Hepatocyte (in vitro differentiated cells): ENCODE measurements around the gene PLRG1. TPM values are rescaled to one million over a fixed set of nuclear protein-coding genes. Genes with fewer than 3 reads are reported as not detected.

ENCODE experiments used
- DNase-seq: peaks from one replicate; pipeline ENCODE4 v3.0.0-alpha.2; 2016; ENCODE audit warnings: low spot score
- H2AFZ ChIP-seq: fragments of 200-600 bp; sonication (generic); 2 replicates; pipeline ENCODE4 v1.6.0; 2016; ENCODE audit warnings: antibody characterized with exemption, mild to moderate bottlenecking
- H3K27ac ChIP-seq: fragments of 200-600 bp; sonication (generic); 2 replicates; pipeline ENCODE4 v1.5.1; 2016; ENCODE audit warnings: mild to moderate bottlenecking
- H3K27me3 ChIP-seq: fragments of 200-600 bp; sonication (generic); 2 replicates; pipeline ENCODE4 v1.6.1; 2016
- H3K36me3 ChIP-seq: fragments of 200-600 bp; sonication (generic); replicated peaks from 2 replicates; pipeline ENCODE4 v1.5.1; 2016; ENCODE audit warnings: low read depth; ENCODE audit not compliant: insufficient read depth
- H3K4me1 ChIP-seq: fragments of 200-600 bp; sonication (generic); 2 replicates; pipeline ENCODE4 v1.5.1; 2016; ENCODE audit warnings: mild to moderate bottlenecking, moderate library complexity; ENCODE audit not compliant: insufficient read depth
- H3K4me2 ChIP-seq: fragments of 200-600 bp; sonication (generic); 2 replicates; pipeline ENCODE4 v1.6.0; 2016
- H3K4me3 ChIP-seq: fragments of 200-600 bp; sonication (generic); 2 replicates; pipeline ENCODE4 v1.5.1; 2016; ENCODE audit warnings: mild to moderate bottlenecking
- H3K79me2 ChIP-seq: fragments of 200-600 bp; sonication (generic); 2 replicates; pipeline ENCODE4 v1.6.0; 2017; ENCODE audit warnings: mild to moderate bottlenecking
- H3K9me2 ChIP-seq: fragments of 200-600 bp; sonication (generic); replicated peaks from 2 replicates; pipeline ENCODE4 v1.6.0; 2017; ENCODE audit warnings: mild to moderate bottlenecking; ENCODE audit not compliant: insufficient read depth
- H3K9me3 ChIP-seq: fragments of 200-600 bp; sonication (generic); 2 replicates; pipeline ENCODE4 v1.5.1; 2016; ENCODE audit warnings: low read depth, mild to moderate bottlenecking
- H4K20me1 ChIP-seq: fragments of 200-600 bp; sonication (generic); 2 replicates; pipeline ENCODE4 v1.6.0; 2016; ENCODE audit warnings: mild to moderate bottlenecking; ENCODE audit not compliant: insufficient read depth, poor library complexity, severe bottlenecking
- EZH2 ChIP-seq: fragments of 200-600 bp; sonication (generic); IDR thresholded peaks from 2 replicates; pipeline ENCODE4 v1.6.1; 2016; ENCODE audit warnings: antibody characterized with exemption, mild to moderate bottlenecking, borderline replicate concordance
- EZH2phosphoT487 ChIP-seq: fragments of 200-600 bp; sonication (generic); IDR thresholded peaks from one replicate; pipeline ENCODE4 v1.6.1; 2018; ENCODE audit warnings: antibody characterized with exemption, mild to moderate bottlenecking, low read depth, moderate library complexity; ENCODE audit not compliant: unreplicated experiment, severe bottlenecking
- WGBS: methylation state at CpG from one replicate; pipeline ENCODE4 v1.1.6; 2016; ENCODE audit warnings: low lambda C conversion rate; ENCODE audit errors: missing lambda C conversion rate; 5-methylcytosine and 5-hydroxymethylcytosine counted together
- polyA plus RNA-seq: library from polyadenylated mRNA; unstranded; fragments of >200 nt; fragmentation: Nextera tagmentation; extraction: Ambion mirVana; gene quantifications from 2 replicates; pipeline ENCODE4 v1.2.1, GENCODE V29; 2016
- small RNA-seq: library from RNA; depleted of rRNA; stranded (forward); fragments of <200 nt; gene quantifications from one replicate; pipeline ENCODE3, GENCODE V24; 2014
- total RNA-seq: library from RNA; depleted of rRNA; stranded (reverse); fragments of >200 nt; gene quantifications from 2 replicates; pipeline ENCODE4 v1.2.3, GENCODE V29; 2014
- TF ChIP-seq, protein P1 (sequence below): fragments of 200-600 bp; sonication (generic); IDR thresholded peaks from 2 replicates; pipeline ENCODE4 v1.5.1; 2016; ENCODE audit warnings: antibody characterized with exemption, mild to moderate bottlenecking; ENCODE audit not compliant: poor library complexity

Gene PLRG1
- total and polyA plus RNA-seq, 2 experiments from 2014 or later, result 54.4 to 63.9 TPM

GRCh38 chr4:154489558-154490233, 60.5 kb downstream of the PLRG1 start:
- Histone ChIP-seq H3K27me3 (peaks cover 97% of the 10 kb centered on the region), H3K36me3 (no peaks in the 10 kb centered on the region), H3K4me1 (peaks cover 16% of the 10 kb centered on the region), H3K9me3 (no peaks in the 10 kb centered on the region), H3K4me3 (no peak overlapping the region), H4K20me1 (no peaks in the 10 kb centered on the region), H3K9me2 (no peaks in the 10 kb centered on the region), H3K27ac (no peak overlapping the region), H2AFZ (no peak overlapping the region), H3K79me2 (no peaks in the 10 kb centered on the region), H3K4me2 (peak overlapping the region; percentile 77)
- no peak for DNase-seq
- TF ChIP-seq, protein P1, sequence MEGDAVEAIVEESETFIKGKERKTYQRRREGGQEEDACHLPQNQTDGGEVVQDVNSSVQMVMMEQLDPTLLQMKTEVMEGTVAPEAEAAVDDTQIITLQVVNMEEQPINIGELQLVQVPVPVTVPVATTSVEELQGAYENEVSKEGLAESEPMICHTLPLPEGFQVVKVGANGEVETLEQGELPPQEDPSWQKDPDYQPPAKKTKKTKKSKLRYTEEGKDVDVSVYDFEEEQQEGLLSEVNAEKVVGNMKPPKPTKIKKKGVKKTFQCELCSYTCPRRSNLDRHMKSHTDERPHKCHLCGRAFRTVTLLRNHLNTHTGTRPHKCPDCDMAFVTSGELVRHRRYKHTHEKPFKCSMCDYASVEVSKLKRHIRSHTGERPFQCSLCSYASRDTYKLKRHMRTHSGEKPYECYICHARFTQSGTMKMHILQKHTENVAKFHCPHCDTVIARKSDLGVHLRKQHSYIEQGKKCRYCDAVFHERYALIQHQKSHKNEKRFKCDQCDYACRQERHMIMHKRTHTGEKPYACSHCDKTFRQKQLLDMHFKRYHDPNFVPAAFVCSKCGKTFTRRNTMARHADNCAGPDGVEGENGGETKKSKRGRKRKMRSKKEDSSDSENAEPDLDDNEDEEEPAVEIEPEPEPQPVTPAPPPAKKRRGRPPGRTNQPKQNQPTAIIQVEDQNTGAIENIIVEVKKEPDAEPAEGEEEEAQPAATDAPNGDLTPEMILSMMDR, result no peak
- TF ChIP-seq EZH2 (no peak), EZH2phosphoT487 (no peak)
- 85% methylated on average over 55 of the region's 56 CpGs for WGBS

- no peaks in the 10 kb centered on the region for H3K9me2 ChIP-seq
- H3K27ac ChIP-seq, result no peak overlapping the region
- H3K4me2 ChIP-seq, result no peak overlapping the region
- H3K27me3 ChIP-seq, result peaks cover 92% of the 10 kb centered on the region
- peaks cover 14% of the 10 kb centered on the region for H3K4me1 ChIP-seq
- no peaks in the 10 kb centered on the region for H3K79me2 ChIP-seq
- 82% methylated on average over 4 of the region's 4 CpGs for WGBS
- H2AFZ ChIP-seq, result no peak overlapping the region
- DNase-seq, result no peak
- no peaks in the 10 kb centered on the region for H4K20me1 ChIP-seq
- no peaks in the 10 kb centered on the region for H3K9me3 ChIP-seq
- H3K4me3 ChIP-seq, result no peak overlapping the region
- TF ChIP-seq EZH2, result no peak
- TF ChIP-seq EZH2phosphoT487, result no peak
- TF ChIP-seq, protein P1, result no peak
- no peaks in the 10 kb centered on the region for H3K36me3 ChIP-seq
These were observed 63.1 kb downstream of the PLRG1 start for GRCh38 chr4:154487145-154487544.

DNA sequence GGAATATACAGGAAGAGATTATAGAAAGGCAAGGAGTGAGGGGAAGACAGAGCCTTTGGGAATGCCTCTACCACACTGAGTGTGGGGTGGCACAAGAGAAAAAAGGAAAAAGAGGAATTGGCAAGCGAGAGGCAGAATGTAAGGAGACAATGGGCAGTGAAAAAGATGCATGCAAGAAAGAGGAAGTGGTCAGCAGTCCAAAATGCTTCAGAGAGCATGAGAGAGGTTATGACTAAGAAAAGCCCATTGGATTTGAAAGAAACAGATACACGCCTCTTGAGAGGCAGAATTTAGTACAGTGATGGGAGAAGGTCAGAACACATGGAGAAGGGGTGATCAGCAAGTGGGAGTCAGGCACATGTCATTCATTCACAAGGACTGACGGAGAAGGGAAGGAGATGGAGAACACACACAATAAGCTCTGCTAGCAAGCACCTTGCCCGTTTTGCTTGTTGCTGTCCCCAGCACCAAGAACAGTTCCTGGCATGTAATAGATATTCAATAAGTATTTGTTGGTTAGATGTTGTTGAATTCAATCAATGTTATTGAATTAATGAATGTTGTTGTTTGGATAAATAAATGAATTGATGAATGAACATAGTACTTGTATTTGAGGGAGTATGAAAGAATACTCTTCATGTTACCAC, 65.0 kb downstream of the PLRG1 start:
- WGBS, result 59% methylated on average over 4 of the region's 4 CpGs
- H3K27ac ChIP-seq, result no peak overlapping the region
- no peaks in the 10 kb centered on the region for H3K9me3 ChIP-seq
- TF ChIP-seq, protein P1, result no peak
- TF ChIP-seq EZH2 (no peak), EZH2phosphoT487 (no peak)
- H3K27me3 ChIP-seq, result peaks cover 80% of the 10 kb centered on the region
- no peak overlapping the region for H3K4me2 ChIP-seq
- H3K79me2 ChIP-seq, result no peaks in the 10 kb centered on the region
- peaks cover 2% of the 10 kb centered on the region for H3K4me1 ChIP-seq
- H3K36me3 ChIP-seq, result no peaks in the 10 kb centered on the region
- no peak overlapping the region for H3K4me3 ChIP-seq
- H3K9me2 ChIP-seq, result no peaks in the 10 kb centered on the region
- no peak overlapping the region for H2AFZ ChIP-seq
- H4K20me1 ChIP-seq, result no peaks in the 10 kb centered on the region
- DNase-seq, result no peak

Small RNAs within 50 kb of the gene (small RNA-seq; reads per million reads assigned to genes)
- not detected for gene RNU6-1285P

Other genes starting within 250 kb of the PLRG1 start
- 0.32 and 1.7 TPM in 2 replicates for gene DCHS2, start 58.6 kb downstream of the PLRG1 start, total RNA-seq
- gene DCHS2, start 58.6 kb downstream of the PLRG1 start, polyA plus RNA-seq, result 0.01 and 0.12 TPM in 2 replicates
- 1,901 and 1,953 TPM in 2 replicates for gene FGB, start 12.6 kb upstream of the PLRG1 start, total RNA-seq
- 1,888 and 2,096 TPM in 2 replicates for gene FGB, start 12.6 kb upstream of the PLRG1 start, polyA plus RNA-seq
- gene FGA, start 40.3 kb upstream of the PLRG1 start, total RNA-seq, result 1,189 and 1,239 TPM in 2 replicates
- 446 and 579 TPM in 2 replicates for gene FGA, start 40.3 kb upstream of the PLRG1 start, polyA plus RNA-seq
- gene FGG, start 62.3 kb upstream of the PLRG1 start, total RNA-seq, result 1,531 and 1,684 TPM in 2 replicates
- 1,125 and 1,415 TPM in 2 replicates for gene FGG, start 62.3 kb upstream of the PLRG1 start, polyA plus RNA-seq
- 3.5 and 4.7 TPM in 2 replicates for gene LRAT, start 193.6 kb upstream of the PLRG1 start, total RNA-seq
- 2.6 and 4.4 TPM in 2 replicates for gene LRAT, start 193.6 kb upstream of the PLRG1 start, polyA plus RNA-seq
- gene RBM46, start 230.9 kb upstream of the PLRG1 start, total RNA-seq, result 0.07 TPM in 1 of 2 replicates, not detected in the other
- not detected in 2 replicates for gene RBM46, start 230.9 kb upstream of the PLRG1 start, polyA plus RNA-seq